ENCODE results near the gene VEGFA. TPM values are rescaled to one million over a fixed set of nuclear protein-coding genes. Genes with fewer than 3 reads are reported as not detected.

The VEGFA gene
- polyA plus RNA-seq, 1 donor, result 312 TPM

- no peak for DNase-seq
Observed at GRCh38 chr6:43737272-43738081, 32.5 kb upstream of the VEGFA start.

GRCh38 chr6:43738267-43738676 is 31.7 kb upstream of the VEGFA start:
- DNase-seq, result no peak

GRCh38 chr6:43738877-43739641 is 31.0 kb upstream of the VEGFA start:
- no peak for DNase-seq

- no peak for DNase-seq
Observed at GRCh38 chr6:43739642-43740091, 30.3 kb upstream of the VEGFA start.

GRCh38 chr6:43740321-43740960 is 29.6 kb upstream of the VEGFA start:
- no peak for DNase-seq

- no peak for DNase-seq
Observed at GRCh38 chr6:43740961-43741764, 28.8 kb upstream of the VEGFA start.

- DNase-seq, result no peak
Observed at GRCh38 chr6:43741829-43742228, 28.2 kb upstream of the VEGFA start.

GRCh38 chr6:43742285-43742684 is 27.7 kb upstream of the VEGFA start:
- no peak for DNase-seq

GRCh38 chr6:43742931-43743632 is 26.9 kb upstream of the VEGFA start:
- no peak for DNase-seq

- no peak for DNase-seq
Observed at GRCh38 chr6:43743682-43744381, 26.2 kb upstream of the VEGFA start.

- no peak for DNase-seq
Observed at GRCh38 chr6:43744491-43744890, 25.5 kb upstream of the VEGFA start.

GRCh38 chr6:43744931-43745727 is 24.9 kb upstream of the VEGFA start:
- DNase-seq, result no peak

- no peak for DNase-seq
Observed at GRCh38 chr6:43746071-43746470, 23.9 kb upstream of the VEGFA start.

GRCh38 chr6:43746613-43747102 is 23.4 kb upstream of the VEGFA start:
- DNase-seq, result no peak

GRCh38 chr6:43747784-43748183 is 22.2 kb upstream of the VEGFA start:
- DNase-seq, result no peak

- DNase-seq, result no peak
Observed at GRCh38 chr6:43748765-43749164, 21.2 kb upstream of the VEGFA start.

- DNase-seq, result no peak
Observed at GRCh38 chr6:43749461-43749860, 20.6 kb upstream of the VEGFA start.

- DNase-seq, result no peak
Observed at GRCh38 chr6:43750622-43751021, 19.4 kb upstream of the VEGFA start.

GRCh38 chr6:43753570-43754183 is 16.3 kb upstream of the VEGFA start:
- no peak for DNase-seq

All from left kidney (tissue), 2 donors.